DND-41 (cell line): Measurements from ENCODE around the gene TRIM44.

Experiments used
- ATAC-seq: fragments of 200-7000 bp; cut with Tn5 transposase; 3 replicates; pipeline ENCODE4 v1.9.1; 2021; ENCODE audit warnings: low read depth; ENCODE audit not compliant: insufficient read depth
- DNase-seq: peaks from one replicate; pipeline ENCODE4 v3.0.0-alpha.2; 2020
- H2AFZ ChIP-seq: 2 replicates; pipeline ENCODE4 v1.6.0; 2012; ENCODE audit warnings: low read depth, low read length
- H3K27ac ChIP-seq: 2 replicates; pipeline ENCODE4 v1.5.1; 2012; ENCODE audit warnings: low read length, inconsistent platforms
- H3K27me3 ChIP-seq: fragments of 200-600 bp; sonication (generic); 2 replicates; pipeline ENCODE4 v1.6.0; 2012; ENCODE audit warnings: low read length, mild to moderate bottlenecking, inconsistent platforms; ENCODE audit not compliant: insufficient read depth, poor library complexity
- H3K36me3 ChIP-seq: 2 replicates; pipeline ENCODE4 v1.5.1; 2012; ENCODE audit warnings: low read length, inconsistent platforms; ENCODE audit not compliant: insufficient read depth
- H3K4me1 ChIP-seq: 2 replicates; pipeline ENCODE4 v1.5.1; 2012; ENCODE audit warnings: mild to moderate bottlenecking, low read length; ENCODE audit not compliant: insufficient read depth
- H3K4me2 ChIP-seq: 2 replicates; pipeline ENCODE4 v1.6.0; 2012; ENCODE audit warnings: mild to moderate bottlenecking, moderate library complexity, low read length, inconsistent platforms; ENCODE audit not compliant: insufficient read depth
- H3K4me3 ChIP-seq, 2 experiments: fragments of 200-600 bp in 1 of 2; shearing (Covaris generic) in 1 of 2; 2 replicates each; pipeline ENCODE4 v1.5.1; 2012 to 2016; ENCODE audit warnings: inconsistent platforms in 2 of 2, low read length in 2 of 2, mild to moderate bottlenecking in 2 of 2, low read depth in 1 of 2, moderate library complexity in 1 of 2
- H3K79me2 ChIP-seq: 2 replicates; pipeline ENCODE4 v1.6.0; 2012; ENCODE audit warnings: low read length, inconsistent platforms; ENCODE audit not compliant: insufficient read depth
- H3K9ac ChIP-seq: 2 replicates; pipeline ENCODE4 v1.6.0; 2012; ENCODE audit warnings: low read depth, mild to moderate bottlenecking, inconsistent platforms, low read length, moderate library complexity
- H3K9me3 ChIP-seq: 2 replicates; pipeline ENCODE4 v1.5.1; 2012; ENCODE audit warnings: low read length, moderate library complexity, mild to moderate bottlenecking, inconsistent platforms; ENCODE audit not compliant: insufficient read depth, severe bottlenecking
- H4K20me1 ChIP-seq: 2 replicates; pipeline ENCODE4 v1.6.0; 2012; ENCODE audit warnings: low read length; ENCODE audit not compliant: insufficient read depth
- EZH2 ChIP-seq: IDR thresholded peaks from 3 replicates; pipeline ENCODE4 v1.6.1; 2012; ENCODE audit warnings: borderline replicate concordance, low read depth, mild to moderate bottlenecking, moderate library complexity, low read length, inconsistent platforms; ENCODE audit not compliant: severe bottlenecking
- TF ChIP-seq, protein P1 (sequence below): IDR thresholded peaks from 2 replicates; pipeline ENCODE4 v1.5.1; 2012; ENCODE audit warnings: borderline replicate concordance, low read length, moderate library complexity, mild to moderate bottlenecking; ENCODE audit not compliant: poor library complexity, severe bottlenecking; ENCODE audit errors: extremely low read depth

The TRIM44 gene

DNA sequence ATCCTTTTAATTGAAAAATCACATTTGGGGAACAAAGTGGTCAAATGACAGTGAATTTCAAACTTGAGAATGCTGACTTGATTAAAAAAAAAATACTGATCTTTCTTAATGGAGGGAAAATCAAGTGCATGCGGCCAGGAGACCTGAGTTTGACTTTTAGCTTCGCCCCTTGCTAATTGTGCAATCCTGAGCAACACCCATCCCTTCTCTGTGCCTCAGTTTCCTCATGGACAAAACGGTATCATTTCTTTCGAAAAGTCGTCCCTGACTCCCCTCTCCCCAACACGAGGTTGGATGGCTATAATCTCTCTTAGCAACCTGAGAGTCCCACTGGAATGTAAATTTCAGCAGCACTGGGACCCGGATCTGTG lies 45.3 kb upstream of the TRIM44 start:
- Histone ChIP-seq H3K4me2 (no peak overlapping the region), H3K27ac (no peak overlapping the region), H3K79me2 (no peaks in the 10 kb centered on the region), H3K4me3 (no peak overlapping the region), H3K27me3 (peaks cover 3% of the 10 kb centered on the region), H2AFZ (no peak overlapping the region), H4K20me1 (no peaks in the 10 kb centered on the region), H3K9ac (no peak overlapping the region), H3K36me3 (no peaks in the 10 kb centered on the region), H3K4me1 (no peaks in the 10 kb centered on the region), H3K9me3 (no peaks in the 10 kb centered on the region)
- TF ChIP-seq EZH2 = no peak
- TF ChIP-seq, protein P1, sequence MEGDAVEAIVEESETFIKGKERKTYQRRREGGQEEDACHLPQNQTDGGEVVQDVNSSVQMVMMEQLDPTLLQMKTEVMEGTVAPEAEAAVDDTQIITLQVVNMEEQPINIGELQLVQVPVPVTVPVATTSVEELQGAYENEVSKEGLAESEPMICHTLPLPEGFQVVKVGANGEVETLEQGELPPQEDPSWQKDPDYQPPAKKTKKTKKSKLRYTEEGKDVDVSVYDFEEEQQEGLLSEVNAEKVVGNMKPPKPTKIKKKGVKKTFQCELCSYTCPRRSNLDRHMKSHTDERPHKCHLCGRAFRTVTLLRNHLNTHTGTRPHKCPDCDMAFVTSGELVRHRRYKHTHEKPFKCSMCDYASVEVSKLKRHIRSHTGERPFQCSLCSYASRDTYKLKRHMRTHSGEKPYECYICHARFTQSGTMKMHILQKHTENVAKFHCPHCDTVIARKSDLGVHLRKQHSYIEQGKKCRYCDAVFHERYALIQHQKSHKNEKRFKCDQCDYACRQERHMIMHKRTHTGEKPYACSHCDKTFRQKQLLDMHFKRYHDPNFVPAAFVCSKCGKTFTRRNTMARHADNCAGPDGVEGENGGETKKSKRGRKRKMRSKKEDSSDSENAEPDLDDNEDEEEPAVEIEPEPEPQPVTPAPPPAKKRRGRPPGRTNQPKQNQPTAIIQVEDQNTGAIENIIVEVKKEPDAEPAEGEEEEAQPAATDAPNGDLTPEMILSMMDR = no peak
- ATAC-seq = no peak
- DNase-seq = no peak

DNA sequence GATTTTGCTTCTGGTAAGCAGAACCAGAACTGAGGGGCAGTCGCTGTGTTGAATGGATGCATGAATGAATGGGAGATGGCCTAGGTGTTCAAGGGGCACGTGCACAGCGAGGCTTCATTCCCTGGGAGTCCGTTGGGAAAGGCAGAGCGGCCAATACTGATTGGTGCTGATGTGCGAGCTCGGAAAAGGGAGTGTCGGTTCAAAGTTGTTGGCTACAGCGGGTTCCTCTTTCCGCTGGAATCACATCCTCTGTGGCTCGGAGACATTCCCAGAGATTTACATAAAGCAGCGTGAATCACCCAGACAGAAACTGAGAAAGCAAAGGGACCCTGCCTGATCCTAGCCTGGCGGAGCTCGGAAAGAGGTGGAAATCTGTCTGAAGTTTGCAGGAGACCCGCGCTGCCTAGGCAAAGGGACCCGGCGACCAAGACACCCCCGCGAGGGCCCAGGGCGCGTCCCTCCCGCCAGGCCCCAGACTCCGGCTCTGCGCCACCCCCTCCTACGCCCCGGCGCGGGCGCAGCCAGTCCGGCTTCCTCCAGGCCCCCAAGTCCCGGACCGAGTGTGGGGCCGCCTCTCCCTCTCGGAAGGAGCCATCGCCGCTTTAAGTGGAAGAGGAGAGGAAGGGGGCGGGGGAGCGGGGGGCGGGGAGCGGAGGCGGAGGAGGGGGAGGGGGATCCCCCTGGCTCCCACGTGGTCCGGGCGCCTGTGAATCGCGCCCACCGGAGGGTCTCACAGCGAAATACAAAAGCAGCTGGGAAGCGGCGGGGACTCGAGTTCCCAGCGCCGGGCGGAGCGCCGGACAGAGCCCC lies 44.7 kb upstream of the TRIM44 start, which contains the start of gene FJX1:
Gene FJX1, plus strand, starts transcription at position 774 of the 810 bp plus-strand sequence. CDS start 177 bp downstream, outside the sequence.
- Histone ChIP-seq H3K9me3 (no peaks in the 10 kb centered on the region), H3K79me2 (no peaks in the 10 kb centered on the region), H3K36me3 (no peaks in the 10 kb centered on the region), H3K4me2 (no peak within 1 kb of the TSS), H3K27ac (no peak within 1 kb of the TSS), H3K9ac (no peak within 1 kb of the TSS), H2AFZ (no peak within 1 kb of the TSS), H3K27me3 (peaks cover 4% of the 10 kb centered on the region), H3K4me3 (no peak within 1 kb of the TSS), H4K20me1 (no peaks in the 10 kb centered on the region), H3K4me1 (no peaks in the 10 kb centered on the region)
- no peak for ATAC-seq
- TF ChIP-seq, protein P1 = no peak
- TF ChIP-seq EZH2 = no peak
- DNase-seq = no peak

DNA sequence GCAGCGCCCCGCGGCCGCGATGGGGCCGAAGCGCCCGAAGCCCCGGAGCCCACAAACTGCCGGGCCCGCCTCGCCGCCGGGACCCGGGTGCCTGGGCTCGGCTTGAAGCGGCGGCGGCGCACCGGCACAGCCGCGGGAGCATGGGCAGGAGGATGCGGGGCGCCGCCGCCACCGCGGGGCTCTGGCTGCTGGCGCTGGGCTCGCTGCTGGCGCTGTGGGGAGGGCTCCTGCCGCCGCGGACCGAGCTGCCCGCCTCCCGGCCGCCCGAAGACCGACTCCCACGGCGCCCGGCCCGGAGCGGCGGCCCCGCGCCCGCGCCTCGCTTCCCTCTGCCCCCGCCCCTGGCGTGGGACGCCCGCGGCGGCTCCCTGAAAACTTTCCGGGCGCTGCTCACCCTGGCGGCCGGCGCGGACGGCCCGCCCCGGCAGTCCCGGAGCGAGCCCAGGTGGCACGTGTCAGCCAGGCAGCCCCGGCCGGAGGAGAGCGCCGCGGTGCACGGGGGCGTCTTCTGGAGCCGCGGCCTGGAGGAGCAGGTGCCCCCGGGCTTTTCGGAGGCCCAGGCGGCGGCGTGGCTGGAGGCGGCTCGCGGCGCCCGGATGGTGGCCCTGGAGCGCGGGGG lies 44.0 kb upstream of the TRIM44 start:
- Histone ChIP-seq H3K9ac (no peak overlapping the region), H4K20me1 (no peaks in the 10 kb centered on the region), H3K27me3 (peaks cover 11% of the 10 kb centered on the region), H3K9me3 (no peaks in the 10 kb centered on the region), H3K79me2 (no peaks in the 10 kb centered on the region), H3K4me2 (no peak overlapping the region), H3K36me3 (no peaks in the 10 kb centered on the region), H2AFZ (no peak overlapping the region), H3K27ac (no peak overlapping the region), H3K4me3 (no peak overlapping the region), H3K4me1 (no peaks in the 10 kb centered on the region)
- DNase-seq = no peak
- TF ChIP-seq, protein P1 = no peak
- TF ChIP-seq EZH2 = no peak
- ATAC-seq = no peak
